Natural killer cell (primary cell): ENCODE data around the gene CNDP1. TPM values are rescaled to one million over a fixed set of nuclear protein-coding genes. Genes with fewer than 3 reads are reported as not detected.
A peak's percentile ranks its signal among the peaks of the same experiment; 100 is the strongest.

ENCODE experiments used
- ATAC-seq, 3 donors: fragments of 150-1000 bp in 2 of 3; fragments of 200-7000 bp in 1 of 3; cut with Tn5 transposase; 1 replicate in 1 of 3; 2 replicates in 2 of 3; pipeline ENCODE4 v1.10.0; 2021; ENCODE audit warnings: mild to moderate bottlenecking in 2 of 3, moderate library complexity in 2 of 3
- DNase-seq, 2 donors: peaks; one replicate each; pipeline versions ENCODE4 v3.0.0 to v3.0.0-alpha.2; 2013 to 2021; ENCODE audit warnings: mixed read lengths in 1 of 2
- H3K27ac ChIP-seq: one replicate; pipeline ENCODE4 v1.5.1; 2013; ENCODE audit warnings: mild to moderate bottlenecking, low read length
- H3K27me3 ChIP-seq: one replicate; pipeline ENCODE4 v1.6.1; 2013; ENCODE audit warnings: low read length; ENCODE audit not compliant: control insufficient read depth, insufficient read depth
- H3K36me3 ChIP-seq: one replicate; pipeline ENCODE4 v1.6.1; 2013; ENCODE audit warnings: low read length; ENCODE audit not compliant: control insufficient read depth, insufficient read depth
- H3K4me1 ChIP-seq: one replicate; pipeline ENCODE4 v1.6.1; 2013; ENCODE audit warnings: low read length; ENCODE audit not compliant: control insufficient read depth, insufficient read depth
- H3K4me3 ChIP-seq: one replicate; pipeline ENCODE4 v1.5.1; 2013; ENCODE audit warnings: low read length
- H3K9me3 ChIP-seq: one replicate; pipeline ENCODE4 v1.6.1; 2013; ENCODE audit warnings: low read length; ENCODE audit not compliant: control insufficient read depth, insufficient read depth
- H3K27ac Mint-ChIP-seq, 2 donors: one replicate each; pipeline ENCODE4 v1.8.0; 2022; ENCODE audit warnings: mild to moderate bottlenecking in 2 of 2, mixed read lengths in 2 of 2, moderate library complexity in 1 of 2
- H3K27me3 Mint-ChIP-seq, 2 donors: one replicate each; pipeline ENCODE4 v1.8.0; 2022; ENCODE audit warnings: low read depth in 2 of 2, mixed read lengths in 2 of 2
- H3K36me3 Mint-ChIP-seq: one replicate; pipeline ENCODE4 v1.8.0; 2022; ENCODE audit warnings: mixed read lengths
- H3K4me1 Mint-ChIP-seq, 2 donors: one replicate each; pipeline ENCODE4 v1.8.0; 2022; ENCODE audit warnings: mixed read lengths in 2 of 2
- H3K4me3 Mint-ChIP-seq: one replicate; pipeline ENCODE4 v1.8.0; 2022; ENCODE audit warnings: mild to moderate bottlenecking, moderate library complexity, mixed read lengths
- H3K9me3 Mint-ChIP-seq, 2 donors: one replicate each; pipeline ENCODE4 v1.8.0; 2022; ENCODE audit warnings: mixed read lengths in 2 of 2
- WGBS: methylation state at CpG from one replicate; pipeline ENCODE4 v1.1.7; 2013; ENCODE audit warnings: missing lambda C conversion rate; ENCODE audit not compliant: insufficient coverage; 5-methylcytosine and 5-hydroxymethylcytosine counted together
- intact Hi-C: fragments of 100-400 bp; cut with micrococcal nuclease; formaldehyde crosslinking; loops from one replicate; pipeline ENCODE4 v1.14.2; 2022
- total RNA-seq, 4 donors: library from RNA; stranded (reverse); fragments of 120-200 nt in 1 of 4; gene quantifications; one replicate each; pipeline versions ENCODE4 v1.2.3 to v1.2.4, GENCODE V29; 2013 to 2022
- TF ChIP-seq, protein P1 (sequence below): fragments of 200-600 bp; IDR thresholded peaks from one replicate; pipeline ENCODE4 v1.8.0; 2022; ENCODE audit warnings: antibody characterized with exemption

The CNDP1 gene
- total RNA-seq, 3 donors from 2014 or later (not counting 1 experiment from before 2014, with no cell fraction given): 0.31 to 0.60 (median 0.57) TPM

- DNase-seq (no peak), ATAC-seq (no peak)
- intact Hi-C loops: no loop called here
- peaks cover 87% of the 10 kb centered on the region for H3K36me3 ChIP-seq
- no peaks in the 10 kb centered on the region for H3K9me3 ChIP-seq
- H3K27me3 ChIP-seq: no peaks in the 10 kb centered on the region
- no peak overlapping the region for H3K4me3 ChIP-seq
- H3K27ac Mint-ChIP-seq: no peak overlapping the region
- H3K27ac ChIP-seq: no peak overlapping the region
- H3K4me1 Mint-ChIP-seq: peaks cover 6 to 23% of the 10 kb centered on the region in 2 donors
- TF ChIP-seq, protein P1, sequence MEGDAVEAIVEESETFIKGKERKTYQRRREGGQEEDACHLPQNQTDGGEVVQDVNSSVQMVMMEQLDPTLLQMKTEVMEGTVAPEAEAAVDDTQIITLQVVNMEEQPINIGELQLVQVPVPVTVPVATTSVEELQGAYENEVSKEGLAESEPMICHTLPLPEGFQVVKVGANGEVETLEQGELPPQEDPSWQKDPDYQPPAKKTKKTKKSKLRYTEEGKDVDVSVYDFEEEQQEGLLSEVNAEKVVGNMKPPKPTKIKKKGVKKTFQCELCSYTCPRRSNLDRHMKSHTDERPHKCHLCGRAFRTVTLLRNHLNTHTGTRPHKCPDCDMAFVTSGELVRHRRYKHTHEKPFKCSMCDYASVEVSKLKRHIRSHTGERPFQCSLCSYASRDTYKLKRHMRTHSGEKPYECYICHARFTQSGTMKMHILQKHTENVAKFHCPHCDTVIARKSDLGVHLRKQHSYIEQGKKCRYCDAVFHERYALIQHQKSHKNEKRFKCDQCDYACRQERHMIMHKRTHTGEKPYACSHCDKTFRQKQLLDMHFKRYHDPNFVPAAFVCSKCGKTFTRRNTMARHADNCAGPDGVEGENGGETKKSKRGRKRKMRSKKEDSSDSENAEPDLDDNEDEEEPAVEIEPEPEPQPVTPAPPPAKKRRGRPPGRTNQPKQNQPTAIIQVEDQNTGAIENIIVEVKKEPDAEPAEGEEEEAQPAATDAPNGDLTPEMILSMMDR: no peak
- 72% methylated on average over 8 of the region's 8 CpGs for WGBS
- no peak overlapping the region for H3K4me3 Mint-ChIP-seq
- H3K27me3 Mint-ChIP-seq: no peaks in the 10 kb centered on the region
- H3K4me1 ChIP-seq: no peaks in the 10 kb centered on the region
- no peaks in the 10 kb centered on the region for H3K9me3 Mint-ChIP-seq
- no peaks in the 10 kb centered on the region for H3K36me3 Mint-ChIP-seq
Measured at GRCh38 chr18:74513883-74514205, 20.5 kb upstream of the CNDP1 start.

GRCh38 chr18:74514860-74515495 is 19.3 kb upstream of the CNDP1 start:
- Histone ChIP-seq H3K36me3 (peaks cover 88% of the 10 kb centered on the region), H3K27ac (no peak overlapping the region), H3K9me3 (no peaks in the 10 kb centered on the region), H3K4me1 (no peaks in the 10 kb centered on the region), H3K4me3 (no peak overlapping the region), H3K27me3 (no peaks in the 10 kb centered on the region)
- DNase-seq (no peak), ATAC-seq (no peak)
- Mint-ChIP-seq H3K9me3 (no peaks in the 10 kb centered on the region), H3K4me1 (peaks cover 6 to 23% of the 10 kb centered on the region in 2 donors), H3K4me3 (no peak overlapping the region), H3K36me3 (no peaks in the 10 kb centered on the region), H3K27me3 (no peaks in the 10 kb centered on the region), H3K27ac (peak overlapping the region in 1 of 2 donors; percentile 21)
- intact Hi-C loops: no loop called here
- WGBS: 97% methylated on average over 18 of the region's 18 CpGs
- TF ChIP-seq, protein P1: no peak

DNA sequence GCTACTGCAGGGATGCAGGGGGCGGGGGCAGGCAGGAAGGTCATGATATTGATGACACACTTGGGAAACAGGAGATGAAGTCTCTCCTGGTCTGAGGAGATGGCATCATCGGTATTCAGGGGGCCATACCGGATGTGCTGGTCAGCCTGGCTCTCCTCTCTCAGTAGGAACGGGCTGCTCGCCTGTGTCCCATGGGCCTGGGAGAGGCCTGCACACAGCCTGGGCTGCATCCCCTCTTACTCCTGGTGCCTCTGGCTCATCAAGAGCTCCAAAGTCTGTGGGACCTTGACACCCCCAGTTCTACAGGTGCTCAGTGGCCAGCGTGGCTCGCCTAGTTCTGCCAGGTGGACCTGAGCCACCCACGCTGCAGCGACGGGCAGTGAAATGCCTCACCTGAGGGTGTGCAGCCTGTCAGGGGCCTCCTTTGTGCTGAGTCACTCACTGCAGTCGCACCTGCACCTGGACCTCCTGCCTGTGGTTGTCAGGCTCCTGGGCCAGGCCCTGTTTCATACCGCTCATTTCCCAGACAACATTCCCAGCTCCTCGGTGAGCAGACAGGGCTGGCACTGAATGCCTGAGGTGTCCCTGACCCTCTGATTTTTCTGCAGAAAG is 18.6 kb upstream of the CNDP1 start:
- TF ChIP-seq, protein P1: no peak
- Mint-ChIP-seq H3K4me3 (no peak overlapping the region), H3K36me3 (peaks cover 6% of the 10 kb centered on the region), H3K27me3 (no peaks in the 10 kb centered on the region), H3K9me3 (no peaks in the 10 kb centered on the region), H3K4me1 (peaks cover 6 to 23% of the 10 kb centered on the region in 2 donors), H3K27ac (no peak overlapping the region)
- no peak overlapping the region for H3K4me3 ChIP-seq
- 92% methylated on average over 13 of the region's 13 CpGs for WGBS
- no peaks in the 10 kb centered on the region for H3K4me1 ChIP-seq
- intact Hi-C loops: no loop called here
- no peak overlapping the region for H3K27ac ChIP-seq
- no peaks in the 10 kb centered on the region for H3K27me3 ChIP-seq
- ATAC-seq (no peak), DNase-seq (no peak)
- no peaks in the 10 kb centered on the region for H3K9me3 ChIP-seq
- peaks cover 88% of the 10 kb centered on the region for H3K36me3 ChIP-seq
